H1 (cell line): ENCODE data around the gene STX2. TPM values are rescaled to one million over a fixed set of nuclear protein-coding genes. Genes with fewer than 3 reads are reported as not detected.

Experiments
- BCL11A ChIP-seq, 2 experiments: IDR thresholded peaks; one replicate each; pipeline ENCODE4 v1.6.1; 2011; ENCODE audit warnings: low read depth in 2 of 2, low read length in 2 of 2, mild to moderate bottlenecking in 2 of 2
- SP4 ChIP-seq: IDR thresholded peaks from 2 replicates; pipeline ENCODE4 v1.6.1; 2012; ENCODE audit warnings: low read length, inconsistent platforms
- polyA plus RNA-seq, 7 experiments: library from polyadenylated mRNA; depleted of rRNA in 3 of 7; stranded (reverse) in 5 of 7; unstranded in 2 of 7; fragments of >200 nt in 5 of 7; fragments of 200-250 nt in 2 of 7; gene quantifications; 1 replicate in 5 of 7; 2 replicates in 1 of 7; 4 replicates in 1 of 7; pipeline versions ENCODE4 v1.2.1 to v1.2.3, GENCODE V29; 2011 to 2013; ENCODE audit warnings: missing spikeins in 2 of 7, mixed read lengths in 2 of 7
- total RNA-seq: library from RNA; stranded (reverse); fragmentation: NEBNext Ultra II Directional; extraction: Animal tissue kit (Norgen Biotek cat#: 25700); gene quantifications from 2 replicates; pipeline ENCODE4 v1.2.1, GENCODE V29; 2021

STX2 gene
- total and polyA plus RNA-seq, 2 of the 8 experiments (the other 6 are each of a cell fraction or from before 2014, with no cell fraction given): 20.0 to 26.3 TPM

GRCh38 chr12:130748786-130749185 lies 90.3 kb downstream of the STX2 start (continued):
- no peak for TF ChIP-seq SP4
- no peak for TF ChIP-seq BCL11A (IDR thresholded peaks at IDR 0.05; ENCODE audit: low read depth in 2 of 2, low read length in 2 of 2)
- TF ChIP-seq, all 59 proteins: peak for 0
